ENCODE measurements around the gene MRPL19. TPM values are rescaled to one million over a fixed set of nuclear protein-coding genes. Genes with fewer than 3 reads are reported as not detected.

MRPL19 gene
- total and polyA plus RNA-seq, 2 experiments from 2014 or later: 65.5 to 149 TPM

GRCh38 chr2:75632813-75633212, 13.8 kb upstream of the MRPL19 start:
- H2AFZ ChIP-seq: peak overlapping the region; percentile 87; the same call in 1 of the 2 replicates
- H3K4me2 ChIP-seq: no peak overlapping the region
- no peaks in the 10 kb centered on the region for H3K36me3 ChIP-seq (ENCODE audit: insufficient read depth)
- H3K27ac ChIP-seq (ENCODE audit: low read depth): no peak overlapping the region
- H3K27ac Mint-ChIP-seq: no peak overlapping the region
- H4K20me1 ChIP-seq (replicated peaks; ENCODE audit: insufficient read depth): no peaks in the 10 kb centered on the region
- peaks cover 11% of the 10 kb centered on the region; the same call in 1 of the 2 replicates for H3K4me1 ChIP-seq (ENCODE audit: insufficient read depth)
- no peaks in the 10 kb centered on the region for H3K79me2 ChIP-seq (replicated peaks; ENCODE audit: insufficient read depth)
- no peak for DNase-seq (ENCODE audit: low spot score)
- no peaks in the 10 kb centered on the region for H3K27me3 ChIP-seq (ENCODE audit: insufficient read depth)
- no peaks in the 10 kb centered on the region for H3K9me3 Mint-ChIP-seq
- H3K4me1 Mint-ChIP-seq: peaks cover 11% of the 10 kb centered on the region
- ATAC-seq: no peak
- peaks cover 4% of the 10 kb centered on the region for H3K27me3 Mint-ChIP-seq (ENCODE audit: insufficient read depth, low read depth, poor library complexity)
- H3K4me3 Mint-ChIP-seq: no peak overlapping the region
- H3K36me3 Mint-ChIP-seq (ENCODE audit: low read depth): no peaks in the 10 kb centered on the region
- TF ChIP-seq POLR2AphosphoS5 (IDR thresholded peaks at IDR 0.05; ENCODE audit: low read depth) (no peak), JUNB (IDR thresholded peaks at IDR 0.05; ENCODE audit: unreplicated experiment) (no peak), STAT1 (IDR thresholded peaks at IDR 0.05; ENCODE audit: unreplicated experiment) (no peak), ZNF331 (CRISPR knock-in tag; IDR thresholded peaks at IDR 0.05; ENCODE audit: low read depth) (no peak), EZH2phosphoT487 (IDR thresholded peaks at IDR 0.05; ENCODE audit: unreplicated experiment) (no peak), NANOG (IDR thresholded peaks at IDR 0.05; ENCODE audit: borderline replicate concordance) (no peak), CTCF (conservative IDR thresholded peaks at IDR 0.05; ENCODE audit: low read depth in 2 of 2) (no peak), ZNF114 (CRISPR knock-in tag; IDR thresholded peaks at IDR 0.05) (no peak), ETS1 (IDR thresholded peaks at IDR 0.05) (no peak)
- H3K9me2 ChIP-seq (ENCODE audit: insufficient read depth): peaks cover 11% of the 10 kb centered on the region; the same call in 1 of the 2 replicates
- H3F3A ChIP-seq (replicated peaks; ENCODE audit: low read depth): no peaks in the 10 kb centered on the region
- H3K4me3 ChIP-seq: no peak overlapping the region

- Histone ChIP-seq H3K4me3 (no peak overlapping the region), H3F3A (replicated peaks; ENCODE audit: low read depth) (no peaks in the 10 kb centered on the region), H3K36me3 (ENCODE audit: insufficient read depth) (no peaks in the 10 kb centered on the region), H4K20me1 (replicated peaks; ENCODE audit: insufficient read depth) (no peaks in the 10 kb centered on the region), H3K79me2 (replicated peaks; ENCODE audit: insufficient read depth) (no peaks in the 10 kb centered on the region), H3K4me1 (ENCODE audit: insufficient read depth) (peaks cover 11% of the 10 kb centered on the region; the same call in 1 of the 2 replicates), H2AFZ (no peak overlapping the region), H3K27ac (ENCODE audit: low read depth) (no peak overlapping the region), H3K27me3 (ENCODE audit: insufficient read depth) (no peaks in the 10 kb centered on the region), H3K4me2 (no peak overlapping the region), H3K9me2 (ENCODE audit: insufficient read depth) (peaks cover 11% of the 10 kb centered on the region; the same call in 1 of the 2 replicates)
- DNase-seq (ENCODE audit: low spot score) (no peak), ATAC-seq (no peak)
- Mint-ChIP-seq H3K27me3 (ENCODE audit: insufficient read depth, low read depth, poor library complexity) (peaks cover 4% of the 10 kb centered on the region), H3K27ac (no peak overlapping the region), H3K4me3 (no peak overlapping the region), H3K36me3 (ENCODE audit: low read depth) (no peaks in the 10 kb centered on the region), H3K4me1 (peaks cover 11% of the 10 kb centered on the region), H3K9me3 (no peaks in the 10 kb centered on the region)
- TF ChIP-seq STAT1 (IDR thresholded peaks at IDR 0.05; ENCODE audit: unreplicated experiment): no peak
- TF ChIP-seq ZNF331 (CRISPR knock-in tag; IDR thresholded peaks at IDR 0.05; ENCODE audit: low read depth): no peak
- no peak for TF ChIP-seq CTCF (conservative IDR thresholded peaks at IDR 0.05; ENCODE audit: low read depth in 2 of 2)
- no peak for TF ChIP-seq EZH2 (IDR thresholded peaks at IDR 0.05; ENCODE audit: low read depth, unreplicated experiment)
- no peak for TF ChIP-seq ZNF114 (CRISPR knock-in tag; IDR thresholded peaks at IDR 0.05)
- TF ChIP-seq NANOG (IDR thresholded peaks at IDR 0.05; ENCODE audit: borderline replicate concordance): no peak
- TF ChIP-seq REST (IDR thresholded peaks at IDR 0.05; ENCODE audit: unreplicated experiment): no peak
- TF ChIP-seq JUNB (IDR thresholded peaks at IDR 0.05; ENCODE audit: unreplicated experiment): no peak
- no peak for TF ChIP-seq ETS1 (IDR thresholded peaks at IDR 0.05)
- TF ChIP-seq POLR2AphosphoS5 (IDR thresholded peaks at IDR 0.05; ENCODE audit: low read depth): no peak
- no peak for TF ChIP-seq EZH2phosphoT487 (IDR thresholded peaks at IDR 0.05; ENCODE audit: unreplicated experiment)
- TF ChIP-seq CREB1 (CRISPR knock-in tag; IDR thresholded peaks at IDR 0.05; ENCODE audit: low read depth): no peak
These were observed 13.0 kb upstream of the MRPL19 start for GRCh38 chr2:75633620-75634019.

Data from GM23338 (cell line).